ENCODE results near the gene PLB1.

- no peak for TF ChIP-seq EZH2 (IDR thresholded peaks at IDR 0.05; ENCODE audit: borderline replicate concordance, low read depth, low read length, severe bottlenecking)
- TF ChIP-seq, protein P1, sequence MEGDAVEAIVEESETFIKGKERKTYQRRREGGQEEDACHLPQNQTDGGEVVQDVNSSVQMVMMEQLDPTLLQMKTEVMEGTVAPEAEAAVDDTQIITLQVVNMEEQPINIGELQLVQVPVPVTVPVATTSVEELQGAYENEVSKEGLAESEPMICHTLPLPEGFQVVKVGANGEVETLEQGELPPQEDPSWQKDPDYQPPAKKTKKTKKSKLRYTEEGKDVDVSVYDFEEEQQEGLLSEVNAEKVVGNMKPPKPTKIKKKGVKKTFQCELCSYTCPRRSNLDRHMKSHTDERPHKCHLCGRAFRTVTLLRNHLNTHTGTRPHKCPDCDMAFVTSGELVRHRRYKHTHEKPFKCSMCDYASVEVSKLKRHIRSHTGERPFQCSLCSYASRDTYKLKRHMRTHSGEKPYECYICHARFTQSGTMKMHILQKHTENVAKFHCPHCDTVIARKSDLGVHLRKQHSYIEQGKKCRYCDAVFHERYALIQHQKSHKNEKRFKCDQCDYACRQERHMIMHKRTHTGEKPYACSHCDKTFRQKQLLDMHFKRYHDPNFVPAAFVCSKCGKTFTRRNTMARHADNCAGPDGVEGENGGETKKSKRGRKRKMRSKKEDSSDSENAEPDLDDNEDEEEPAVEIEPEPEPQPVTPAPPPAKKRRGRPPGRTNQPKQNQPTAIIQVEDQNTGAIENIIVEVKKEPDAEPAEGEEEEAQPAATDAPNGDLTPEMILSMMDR (IDR thresholded peaks at IDR 0.05; ENCODE audit: borderline replicate concordance, extremely low read depth, low read length, poor library complexity, severe bottlenecking) = no peak
Observed at GRCh38 chr2:28546242-28546641, 50.4 kb downstream of the PLB1 start.

Data from DND-41 (cell line).